Choroid plexus epithelial cell (primary cell): ENCODE data around the gene DCAKD.
A peak's percentile ranks its signal among the peaks of the same experiment; 100 is the strongest.

Experiments
- DNase-seq: peaks from one replicate; pipeline ENCODE4 v3.0.0-alpha.2; 2010; ENCODE audit warnings: low read depth
- H3K4me3 ChIP-seq: 2 replicates; pipeline ENCODE4 v1.5.1; 2011; ENCODE audit warnings: low read depth, mild to moderate bottlenecking, control low read depth, low read length, moderate library complexity
- TF ChIP-seq, protein P1 (sequence below): conservative IDR thresholded peaks from 2 replicates; pipeline ENCODE4 v1.5.1; 2011; ENCODE audit warnings: low read depth, mild to moderate bottlenecking, control low read depth, inconsistent platforms, low read length, moderate library complexity

DCAKD gene

GRCh38 chr17:45070001-45070400 is 18.6 kb upstream of the DCAKD start:
- TF ChIP-seq, protein P1, sequence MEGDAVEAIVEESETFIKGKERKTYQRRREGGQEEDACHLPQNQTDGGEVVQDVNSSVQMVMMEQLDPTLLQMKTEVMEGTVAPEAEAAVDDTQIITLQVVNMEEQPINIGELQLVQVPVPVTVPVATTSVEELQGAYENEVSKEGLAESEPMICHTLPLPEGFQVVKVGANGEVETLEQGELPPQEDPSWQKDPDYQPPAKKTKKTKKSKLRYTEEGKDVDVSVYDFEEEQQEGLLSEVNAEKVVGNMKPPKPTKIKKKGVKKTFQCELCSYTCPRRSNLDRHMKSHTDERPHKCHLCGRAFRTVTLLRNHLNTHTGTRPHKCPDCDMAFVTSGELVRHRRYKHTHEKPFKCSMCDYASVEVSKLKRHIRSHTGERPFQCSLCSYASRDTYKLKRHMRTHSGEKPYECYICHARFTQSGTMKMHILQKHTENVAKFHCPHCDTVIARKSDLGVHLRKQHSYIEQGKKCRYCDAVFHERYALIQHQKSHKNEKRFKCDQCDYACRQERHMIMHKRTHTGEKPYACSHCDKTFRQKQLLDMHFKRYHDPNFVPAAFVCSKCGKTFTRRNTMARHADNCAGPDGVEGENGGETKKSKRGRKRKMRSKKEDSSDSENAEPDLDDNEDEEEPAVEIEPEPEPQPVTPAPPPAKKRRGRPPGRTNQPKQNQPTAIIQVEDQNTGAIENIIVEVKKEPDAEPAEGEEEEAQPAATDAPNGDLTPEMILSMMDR: no peak

GRCh38 chr17:45067637-45068036 is 16.2 kb upstream of the DCAKD start:
- TF ChIP-seq, protein P1: no peak
- no peak for DNase-seq
- no peak overlapping the region for H3K4me3 ChIP-seq

More at GRCh38 chr17:45070001-45070400, 18.6 kb upstream of the DCAKD start:
- no peak for DNase-seq
- no peak overlapping the region for H3K4me3 ChIP-seq

- H3K4me3 ChIP-seq: no peak overlapping the region
- no peak for DNase-seq
- TF ChIP-seq, protein P1: no peak
Measured at GRCh38 chr17:45063198-45063597, 11.8 kb upstream of the DCAKD start.

DNA sequence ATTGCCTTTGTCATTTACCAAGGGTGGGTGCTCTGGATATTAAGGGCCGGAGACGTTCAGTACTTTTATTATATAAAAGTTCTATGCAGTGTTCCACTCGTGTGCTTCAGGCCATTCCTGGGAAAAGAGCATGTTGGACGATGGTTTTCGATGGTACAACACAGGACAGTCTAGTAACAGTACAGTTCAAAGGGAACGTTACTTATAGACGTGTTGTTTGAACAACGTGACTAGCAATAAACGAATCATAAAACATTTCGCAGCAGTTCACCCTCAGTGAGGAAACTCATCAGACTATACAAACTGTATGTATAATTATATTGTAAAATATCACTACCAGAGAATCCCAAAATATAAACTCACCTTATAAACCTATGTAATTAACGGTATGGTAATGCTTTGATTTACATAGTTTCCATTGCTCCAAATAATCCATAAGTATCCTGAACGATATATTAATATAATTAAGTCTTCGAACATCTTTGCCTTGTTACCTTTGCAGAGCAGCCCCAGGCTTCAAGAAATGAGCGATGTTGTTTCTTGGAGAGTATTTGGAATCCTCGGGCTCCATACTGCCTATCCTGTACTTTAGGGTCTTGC is 10.3 kb upstream of the DCAKD start:
- H3K4me3 ChIP-seq: peak overlapping the region; percentile 93
- TF ChIP-seq, protein P1: no peak
- no peak for DNase-seq

DNA sequence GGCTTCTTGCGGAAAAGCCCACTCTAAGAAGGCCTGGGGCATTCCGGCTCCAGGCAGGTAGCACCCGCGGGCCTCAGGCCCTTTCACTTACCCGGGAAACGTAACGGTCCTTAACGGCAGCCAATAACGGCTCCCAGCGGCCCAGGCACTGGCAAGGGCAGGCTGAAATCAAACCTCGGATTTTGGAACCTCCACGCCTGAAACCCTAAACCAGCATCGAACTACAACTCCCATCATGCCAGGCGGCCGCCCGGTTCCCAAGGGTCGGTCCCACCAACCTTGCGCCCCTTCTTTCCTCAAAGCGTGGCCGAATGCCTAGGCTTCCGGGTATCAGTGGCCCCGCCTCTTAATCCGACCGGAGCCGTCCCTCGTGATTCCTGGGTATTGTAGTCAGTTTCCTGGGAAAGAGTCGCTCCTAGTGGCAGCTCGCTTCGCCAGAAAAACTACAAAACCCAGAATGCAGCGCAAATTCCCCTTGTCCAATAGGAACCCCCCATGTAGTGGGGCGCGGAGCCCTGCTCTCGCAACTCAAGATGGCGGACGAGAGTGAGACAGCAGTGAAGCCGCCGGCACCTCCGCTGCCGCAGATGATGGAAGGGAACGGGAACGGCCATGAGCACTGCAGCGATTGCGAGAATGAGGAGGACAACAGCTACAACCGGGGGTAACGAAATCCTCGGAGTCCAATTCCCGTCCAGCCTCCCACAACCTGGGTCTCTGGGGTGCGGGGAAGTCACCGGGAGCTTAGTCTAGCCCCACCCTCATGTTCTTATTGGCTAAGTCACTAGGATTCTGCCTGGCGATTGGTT is 9.6 kb upstream of the DCAKD start, which contains the start of gene NMT1:
Gene NMT1, plus strand, starts transcription at position 521 of the 809 bp plus-strand sequence. Its CDS starts 13 bp downstream, at position 534.
- peak within 1 kb of the TSS; percentile 93 for H3K4me3 ChIP-seq
- TF ChIP-seq, protein P1: no peak
- DNase-seq: peak; percentile 100

GRCh38 chr17:45060382-45060796 is 9.0 kb upstream of the DCAKD start:
- peak overlapping the region; percentile 93 for H3K4me3 ChIP-seq
- TF ChIP-seq, protein P1: no peak
- no peak for DNase-seq
